GM12878 (cell line): Measurements from ENCODE around the gene SLCO3A1.

ENCODE experiments used
- CTCF ChIP-seq, 3 experiments: IDR thresholded peaks in 2 of 3; conservative IDR thresholded peaks in 1 of 3; 2 replicates each; pipeline ENCODE4 v1.5.1; 2011; ENCODE audit warnings: low read depth in 3 of 3, low read length in 3 of 3, mild to moderate bottlenecking in 3 of 3, control low read depth in 2 of 3, moderate library complexity in 2 of 3, inconsistent platforms in 1 of 3, mixed read lengths in 1 of 3; ENCODE audit not compliant: control insufficient read depth in 2 of 3, insufficient read depth in 1 of 3; ENCODE audit errors: extremely low read depth in 1 of 3
- MTA3 ChIP-seq: IDR thresholded peaks from 2 replicates; pipeline ENCODE4 v1.6.1; 2012; ENCODE audit warnings: low read length, inconsistent platforms, borderline replicate concordance

GRCh38 chr15:92040350-92040749 lies 186.8 kb downstream of the SLCO3A1 start:
- TF ChIP-seq MTA3: no peak
- no peak for TF ChIP-seq CTCF (IDR thresholded peaks at IDR 0.05 in 2 of 3, conservative IDR thresholded peaks at IDR 0.05 in 1 of 3; ENCODE audit: control insufficient read depth in 2 of 3, extremely low read depth in 1 of 3, insufficient read depth in 1 of 3, low read depth in 3 of 3, low read length in 3 of 3)
